Measurements from ENCODE around the gene ERC2.

ERC2 gene

DNA sequence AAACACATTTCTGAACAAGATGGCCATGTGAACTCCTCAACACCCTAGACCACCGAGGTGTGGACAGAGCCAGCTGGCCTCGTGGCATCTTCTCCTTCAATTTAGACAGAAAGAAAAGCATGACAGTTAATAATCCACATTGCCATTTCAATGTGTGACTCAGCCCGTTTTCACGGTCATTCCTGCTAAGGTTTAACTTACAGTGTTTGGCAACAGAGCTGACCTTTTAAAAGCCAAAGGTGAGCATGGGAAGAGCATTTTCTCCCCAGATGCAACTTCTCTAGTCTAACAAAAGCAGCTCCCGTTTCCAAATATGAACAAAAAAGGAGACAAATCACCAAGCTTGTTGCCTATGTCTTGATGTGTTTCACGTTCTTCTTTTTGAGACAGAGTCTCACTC lies 563.6 kb downstream of the ERC2 start:
- no peak for DNase-seq

DNA sequence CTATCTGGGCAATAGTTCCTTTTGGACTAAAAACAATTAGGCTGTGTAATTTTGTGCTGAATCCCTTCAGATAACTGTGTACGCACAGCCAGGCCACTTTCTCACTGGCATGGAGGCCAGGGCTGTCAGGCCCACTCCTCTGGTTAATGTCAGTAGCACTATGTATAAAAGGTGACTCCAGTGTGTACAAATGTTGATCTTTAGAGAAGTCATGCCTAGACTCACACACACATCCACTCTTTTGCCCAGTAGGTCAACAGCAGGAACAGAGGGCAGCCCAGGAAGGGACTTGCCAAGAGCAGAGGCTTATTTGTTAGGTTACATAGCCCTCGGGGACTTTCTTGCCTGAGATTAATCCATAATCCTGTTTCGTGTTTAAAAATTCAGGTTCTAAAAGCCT lies 564.6 kb downstream of the ERC2 start:
- DNase-seq, result no peak

DNA sequence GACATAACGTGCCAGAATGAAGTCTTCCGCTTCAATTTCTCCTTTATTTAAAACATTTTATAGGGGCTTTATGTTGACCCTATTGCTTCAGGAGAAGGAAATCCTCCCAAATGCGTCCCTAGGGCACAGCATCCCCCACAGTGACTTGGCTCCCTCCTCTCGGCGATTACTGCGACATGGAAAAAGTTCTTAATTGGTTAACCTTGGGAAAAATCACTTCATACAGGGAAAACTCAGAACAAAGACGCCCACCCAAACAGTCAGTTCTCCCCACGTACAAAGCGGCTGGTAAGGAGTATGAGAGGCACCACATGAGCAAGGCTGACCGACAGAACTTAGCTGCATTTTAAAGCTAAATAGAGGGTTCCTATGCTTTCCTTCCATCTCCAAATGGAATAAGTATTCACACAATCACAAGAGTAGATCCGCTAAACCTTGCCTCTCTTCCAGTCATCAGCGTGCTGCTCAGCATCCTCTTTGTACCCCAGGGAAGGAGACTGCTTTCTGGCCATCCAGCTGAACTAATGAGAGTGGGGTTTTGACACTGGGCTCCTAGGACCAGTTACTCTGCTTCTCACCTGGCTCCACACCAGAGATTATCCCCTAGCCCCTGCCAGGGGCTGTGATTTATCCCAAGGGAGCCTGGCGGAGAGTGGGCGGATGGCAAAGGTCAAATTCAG lies 565.9 kb downstream of the ERC2 start:
- no peak for DNase-seq

DNA sequence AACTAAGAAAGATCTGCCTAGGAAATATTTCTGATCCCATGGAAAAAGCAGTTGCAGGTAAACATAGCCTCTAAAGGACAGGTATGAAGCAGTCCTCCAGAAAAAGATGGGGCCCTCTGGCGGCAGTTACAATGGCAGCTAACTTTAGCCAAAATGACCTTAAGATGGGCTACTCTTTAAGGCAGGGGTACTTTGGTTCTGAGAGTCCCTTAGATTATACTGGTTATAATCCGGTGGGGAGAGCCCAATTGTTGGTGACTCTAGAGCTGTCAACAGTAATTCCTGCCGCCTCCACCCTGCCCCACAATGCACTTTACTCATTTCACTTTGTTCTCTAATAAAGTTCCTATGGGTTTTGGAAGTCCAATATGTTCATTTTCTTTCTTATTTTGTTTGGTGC lies 568.4 kb downstream of the ERC2 start:
- DNase-seq, result no peak

DNA sequence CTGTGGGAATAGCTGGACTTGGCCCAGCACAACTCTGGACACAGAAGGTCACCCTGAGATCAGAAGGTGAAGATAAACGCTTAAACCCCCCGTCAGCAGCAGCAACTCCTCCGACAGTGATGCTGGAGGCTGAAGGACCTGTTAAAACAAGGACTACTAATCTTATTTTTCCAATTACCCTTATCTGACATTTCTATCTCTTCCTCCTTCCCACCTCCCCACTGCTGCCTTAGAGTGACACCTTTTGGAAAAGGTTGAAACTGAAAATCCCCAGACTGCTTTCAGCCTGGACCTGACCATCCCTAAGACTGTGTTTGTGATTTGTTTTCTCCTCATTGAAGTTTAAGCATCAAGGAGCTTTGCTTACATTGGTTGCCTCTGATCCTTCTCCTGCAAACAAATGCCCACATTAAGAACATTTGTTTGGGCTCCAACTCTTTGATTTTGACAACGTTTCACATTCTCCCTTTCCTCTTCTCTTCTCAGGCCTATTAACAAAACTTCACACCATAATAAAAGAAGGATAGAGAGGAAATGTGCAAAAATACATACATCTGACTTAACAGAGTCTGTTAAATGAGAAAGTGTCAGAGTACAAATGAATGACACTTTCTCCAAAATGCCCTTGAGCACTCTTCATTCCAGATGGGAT lies 570.6 kb downstream of the ERC2 start:
- DNase-seq, result no peak

DNA sequence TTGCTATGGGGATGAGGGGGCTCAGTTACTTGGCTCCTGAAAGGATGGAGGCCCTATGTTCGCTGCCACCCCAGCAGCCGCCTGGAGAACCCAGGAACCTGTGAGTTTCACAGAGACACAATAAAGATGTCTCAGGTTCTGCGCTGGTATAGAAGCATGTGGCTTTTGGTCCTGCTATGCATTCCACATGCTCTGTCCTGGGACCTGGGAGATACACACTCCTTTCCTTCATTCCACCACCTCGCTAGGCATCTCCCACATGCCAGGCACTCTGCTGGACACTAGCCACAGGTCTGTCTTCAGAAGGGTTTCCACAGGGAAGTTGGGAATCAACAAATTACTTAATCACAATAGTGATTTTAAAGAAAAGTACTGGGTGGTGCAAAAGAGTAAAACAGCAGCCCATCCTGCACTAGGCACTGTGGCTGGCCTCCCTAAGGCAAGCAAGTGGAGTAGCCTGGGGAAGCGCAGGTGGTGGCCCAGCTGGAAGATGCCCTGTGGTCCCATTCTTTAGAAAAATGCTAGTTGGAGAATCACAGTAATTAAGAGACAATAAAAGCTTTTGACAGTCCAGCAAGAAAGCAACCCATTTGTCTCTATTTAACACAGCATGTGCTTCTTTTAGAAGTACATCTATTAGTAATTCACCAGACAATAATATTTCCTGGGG lies 572.2 kb downstream of the ERC2 start:
- no peak for DNase-seq

DNA sequence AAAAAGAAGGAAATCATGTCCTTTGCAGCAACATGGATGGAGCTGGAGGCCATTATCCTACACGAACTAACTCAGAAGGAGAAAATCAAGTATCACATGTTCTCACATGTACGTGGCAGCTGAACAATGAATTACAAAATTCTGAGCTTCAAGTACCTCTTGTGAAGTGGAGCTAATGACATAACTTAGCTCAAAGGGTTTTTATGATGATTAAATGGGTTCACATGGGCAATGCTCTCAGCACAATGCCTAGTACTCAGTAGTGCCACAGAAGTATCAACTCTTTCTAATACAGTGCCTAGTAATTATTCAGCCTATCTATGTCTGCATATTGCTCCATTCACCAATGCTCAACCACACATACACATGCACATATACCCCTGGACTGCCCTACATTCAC lies 573.7 kb downstream of the ERC2 start:
- DNase-seq, result no peak

DNA sequence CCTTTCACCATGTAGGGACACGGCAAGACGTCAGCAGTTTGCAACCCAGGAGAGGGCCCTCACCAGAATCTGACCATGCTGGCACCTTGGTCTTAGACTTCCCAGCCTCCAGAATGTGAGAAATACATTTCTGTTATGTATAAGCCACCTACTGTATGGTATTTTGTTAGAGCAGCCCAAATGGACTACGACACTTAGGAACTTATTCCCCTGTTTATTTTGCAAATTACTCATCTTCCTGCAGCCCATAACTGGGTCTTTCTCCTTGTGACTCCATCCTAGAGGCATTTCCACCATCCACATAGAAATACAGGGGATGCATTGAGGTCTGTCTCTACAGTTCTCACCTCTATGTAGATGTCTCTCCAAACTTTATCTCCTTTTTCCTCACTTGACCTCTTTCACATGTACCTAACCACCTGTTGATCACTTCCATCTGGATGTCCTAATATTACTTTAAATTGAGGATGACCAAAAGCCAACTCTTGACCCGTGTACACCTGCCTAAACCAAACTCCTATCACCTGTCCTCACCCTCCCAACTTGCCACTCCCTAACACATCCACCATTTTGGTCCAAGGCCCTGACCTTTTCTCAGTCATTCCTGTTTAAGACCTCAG lies 575.1 kb downstream of the ERC2 start:
- DNase-seq, result no peak

DNA sequence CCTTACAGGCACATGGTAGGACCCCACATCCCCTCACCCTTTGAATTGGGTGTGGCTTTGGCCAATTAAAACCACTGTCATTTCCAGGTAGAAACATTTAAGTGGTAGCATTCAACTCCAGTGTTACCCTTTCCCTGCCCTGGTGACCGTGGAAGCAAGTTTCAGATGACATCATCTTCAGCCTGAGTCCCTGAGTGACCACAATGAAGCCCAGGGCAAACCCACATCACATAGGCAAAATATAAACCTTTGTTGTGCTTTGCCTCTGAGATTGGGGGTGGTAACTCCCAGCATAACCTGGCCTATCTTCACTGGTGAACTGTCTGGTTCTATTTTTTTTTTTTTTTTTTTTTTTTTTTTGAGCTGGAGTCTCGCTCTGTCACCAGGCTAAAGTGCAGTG lies 577.2 kb downstream of the ERC2 start:
- no peak for DNase-seq

DNA sequence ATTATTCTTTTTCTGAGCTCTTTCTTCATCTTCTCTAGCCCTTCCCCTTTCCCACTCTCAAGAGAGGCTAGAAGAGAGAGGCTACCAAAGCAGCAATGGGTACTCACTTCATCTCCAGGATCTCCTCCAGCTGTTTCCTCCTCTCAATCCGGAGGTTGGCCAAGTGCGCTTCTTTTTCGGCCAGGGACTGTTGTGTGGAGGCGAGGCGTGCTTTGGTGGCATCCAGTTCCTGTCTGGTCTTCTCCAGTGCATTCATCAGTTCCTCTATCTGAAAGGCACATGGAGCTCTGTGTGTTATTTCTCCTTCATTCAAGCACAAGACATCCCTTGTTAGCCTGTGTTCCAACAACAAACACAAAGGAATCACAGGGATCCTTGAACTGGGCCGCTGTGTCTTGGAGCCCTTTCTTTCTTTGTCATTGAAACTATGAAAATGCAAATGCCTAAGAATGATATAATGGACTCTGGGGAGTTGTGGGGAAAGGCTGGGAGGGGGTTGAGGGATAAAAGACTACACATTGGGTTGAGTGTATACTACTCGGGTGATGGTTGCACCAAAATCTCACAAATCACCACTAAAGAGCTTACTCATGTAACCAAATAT lies 579.9 kb downstream of the ERC2 start:
- no peak for DNase-seq

DNA sequence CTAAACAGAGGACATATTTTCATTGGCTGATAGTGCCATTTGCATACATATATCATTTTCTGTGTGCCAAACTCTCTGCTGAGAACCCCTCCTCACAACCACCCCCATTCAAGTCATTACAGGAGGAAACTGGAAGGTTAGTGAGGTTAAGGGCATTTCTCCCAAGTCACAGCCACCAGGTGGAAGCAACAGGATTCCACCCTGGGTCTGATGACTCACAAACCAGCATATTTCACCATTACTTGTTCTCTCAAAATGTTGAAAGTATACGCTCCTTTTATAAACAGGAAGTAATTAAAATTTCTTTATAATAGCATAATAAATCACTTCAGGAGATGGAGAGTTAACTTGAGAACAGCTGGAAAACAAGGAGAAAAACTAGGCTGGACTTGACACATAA lies 582.5 kb downstream of the ERC2 start:
- DNase-seq, result no peak

DNA sequence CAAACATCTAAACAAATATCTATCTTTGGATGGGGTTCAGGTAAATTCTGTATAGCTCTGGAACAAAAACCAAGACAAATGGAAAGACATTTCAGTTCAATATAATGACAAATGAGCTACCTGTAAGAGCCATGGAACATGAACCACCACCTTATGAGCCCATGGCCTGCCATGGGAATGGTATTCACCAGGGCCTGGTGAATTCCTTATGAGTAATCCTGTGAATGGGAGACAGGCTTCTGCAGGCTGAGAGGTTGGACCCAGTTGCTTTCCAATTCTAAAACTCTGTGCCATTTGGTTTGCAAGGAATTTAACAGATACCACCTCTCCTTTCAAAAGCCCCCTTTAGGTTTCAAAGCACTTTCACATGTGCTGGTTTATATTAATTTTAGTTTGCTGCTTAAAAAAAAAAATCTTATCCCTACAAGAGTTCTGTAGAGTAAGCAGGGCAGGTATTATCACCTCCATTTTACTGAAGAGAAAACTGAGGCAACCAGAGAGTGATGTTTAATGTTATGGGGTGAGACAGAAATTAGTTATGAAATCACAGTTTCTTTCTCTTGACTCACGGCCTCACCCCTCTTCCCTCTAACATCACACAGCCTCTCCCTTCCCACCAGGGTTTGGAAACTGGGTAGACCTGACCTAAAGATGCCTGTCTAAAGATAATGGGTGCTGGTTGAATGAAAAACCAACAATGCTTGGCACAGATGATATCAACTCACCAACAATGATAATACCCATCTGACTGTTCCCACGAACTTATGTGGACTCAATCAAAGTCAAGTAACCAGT lies 583.6 kb downstream of the ERC2 start:
- DNase-seq, result no peak

DNA sequence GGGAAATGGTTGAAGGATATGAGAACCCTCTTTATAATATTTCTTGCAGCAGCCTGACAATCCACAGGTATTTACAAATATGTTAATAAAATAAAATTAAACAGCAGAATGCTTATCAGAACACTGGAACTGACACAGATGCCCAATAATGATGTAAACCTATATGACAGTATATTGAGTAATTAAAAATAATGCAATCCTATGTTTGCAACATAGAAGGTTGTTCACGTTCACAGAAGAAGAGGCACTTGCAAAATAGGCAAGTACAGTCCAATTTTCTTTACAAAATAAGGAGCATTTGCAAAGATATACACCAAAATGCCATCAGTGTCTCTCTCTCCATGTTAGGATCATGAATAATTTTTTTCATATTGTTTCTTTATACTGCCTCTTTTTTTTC lies 584.2 kb downstream of the ERC2 start:
- DNase-seq, result no peak

DNA sequence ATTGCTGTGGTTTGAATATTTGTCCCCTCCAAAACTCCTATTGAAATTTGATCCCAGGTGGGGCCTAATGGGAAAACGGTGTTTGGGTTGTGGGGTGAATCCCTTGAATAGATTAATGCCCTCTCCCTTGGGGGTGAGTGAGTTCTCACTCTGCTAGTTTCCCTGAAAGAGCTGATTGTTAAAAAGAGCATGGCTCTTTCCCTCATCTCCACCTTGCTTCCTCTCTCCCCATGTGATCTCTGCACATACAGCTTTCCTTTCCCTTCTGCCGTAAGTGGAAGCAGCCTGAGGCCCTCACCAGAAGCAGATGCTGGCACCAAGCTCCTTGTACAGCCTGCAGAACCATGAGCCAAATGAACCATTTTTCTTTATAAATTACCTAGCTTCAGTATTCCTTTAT lies 586.3 kb downstream of the ERC2 start:
- no peak for DNase-seq

DNA sequence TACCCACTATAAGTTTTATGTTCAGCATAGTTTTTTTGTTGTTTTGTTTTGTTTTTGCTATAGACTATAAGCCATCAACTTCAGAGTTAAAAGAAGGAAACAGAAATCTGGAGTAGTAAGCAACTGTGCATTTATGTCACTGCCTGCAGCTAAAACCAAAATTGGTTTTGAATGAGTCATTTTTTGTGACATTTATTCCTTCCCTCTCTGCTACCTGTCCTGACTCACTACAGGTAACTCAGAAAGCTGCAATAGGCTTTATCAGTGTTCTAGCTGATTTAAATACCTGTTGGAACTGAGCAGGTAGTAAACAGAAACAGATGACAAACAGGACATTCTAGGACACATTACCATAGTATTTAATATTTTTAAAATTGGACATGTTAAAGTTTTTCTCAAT lies 587.9 kb downstream of the ERC2 start:
- DNase-seq, result no peak

DNA sequence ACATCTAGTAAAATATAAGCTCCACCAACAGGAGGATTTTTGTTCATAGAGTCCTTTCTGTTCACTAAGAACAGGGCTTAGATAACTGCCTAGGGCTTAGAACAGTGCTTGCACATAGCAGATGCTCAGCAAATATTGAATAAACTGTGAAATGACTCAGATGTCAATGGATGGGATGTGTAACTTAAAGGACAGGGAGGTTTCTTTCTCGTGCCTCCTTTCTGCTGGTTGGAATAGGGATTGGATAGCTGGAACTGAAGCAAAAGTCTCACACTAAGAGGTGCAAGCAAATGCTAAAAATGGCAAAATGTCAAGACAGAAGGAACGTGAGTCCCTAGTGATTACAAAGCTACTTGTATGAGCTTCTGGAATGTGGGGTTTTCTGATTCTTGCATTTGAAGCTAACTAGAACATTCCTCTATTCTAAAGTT lies 588.4 kb downstream of the ERC2 start:
- no peak for DNase-seq

DNA sequence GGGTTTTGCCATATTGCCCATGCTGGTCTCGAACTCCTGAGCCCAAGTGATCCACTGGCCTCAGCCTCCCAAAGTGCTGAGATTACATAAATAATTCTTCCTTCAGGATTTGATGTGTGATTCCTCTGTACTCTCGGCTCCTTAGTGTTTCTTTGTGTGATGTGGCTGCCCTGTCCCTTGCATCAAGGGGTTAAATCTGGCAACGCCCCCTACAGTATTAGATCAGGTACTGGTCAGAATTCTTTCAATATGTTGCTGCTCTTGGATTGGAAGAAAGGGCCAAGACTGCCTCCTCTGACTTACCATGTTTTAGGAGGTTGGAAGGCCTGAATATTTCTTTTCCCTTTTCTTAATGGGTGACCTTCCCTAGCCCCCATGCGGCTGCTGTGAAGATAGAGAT lies 590.6 kb downstream of the ERC2 start:
- DNase-seq, result no peak

DNA sequence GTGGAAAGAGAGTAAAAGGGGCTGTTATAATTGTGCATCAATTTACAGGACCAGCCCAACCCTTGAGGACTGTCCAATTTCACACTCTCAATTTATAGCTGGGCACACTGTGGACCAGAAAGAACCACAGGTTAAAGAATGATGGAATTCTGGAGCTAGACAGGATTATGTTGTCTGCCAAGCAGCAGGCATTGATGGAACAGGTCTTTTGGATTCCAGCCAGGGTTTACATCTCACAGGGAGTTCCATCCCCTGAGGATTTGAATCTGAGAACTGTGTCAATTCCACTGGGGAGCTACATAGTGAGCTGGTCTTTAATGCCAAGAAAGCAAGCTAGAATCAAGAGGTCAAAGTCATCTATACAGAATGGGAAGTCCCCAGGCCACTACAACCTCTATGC lies 591.7 kb downstream of the ERC2 start:
- DNase-seq, result no peak

DNA sequence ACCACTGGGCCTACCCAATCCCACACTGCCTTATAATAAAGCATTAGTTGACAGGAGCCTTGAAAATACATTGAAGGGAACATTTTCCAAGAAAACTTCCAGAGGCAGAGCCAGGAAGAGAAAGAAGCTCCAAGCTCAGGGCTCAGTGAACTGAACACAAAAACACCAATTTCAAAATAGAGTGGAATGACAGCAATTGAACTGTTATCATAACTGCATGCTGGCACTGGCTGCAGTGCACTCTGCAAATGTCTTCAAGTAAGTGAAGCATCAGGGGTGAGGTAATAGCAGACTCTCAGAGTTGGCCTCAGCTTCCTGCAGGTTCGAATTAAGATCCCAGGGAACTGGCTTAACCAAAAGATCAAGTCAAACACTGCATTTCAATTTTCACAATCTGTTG lies 593.2 kb downstream of the ERC2 start:
- no peak for DNase-seq

DNA sequence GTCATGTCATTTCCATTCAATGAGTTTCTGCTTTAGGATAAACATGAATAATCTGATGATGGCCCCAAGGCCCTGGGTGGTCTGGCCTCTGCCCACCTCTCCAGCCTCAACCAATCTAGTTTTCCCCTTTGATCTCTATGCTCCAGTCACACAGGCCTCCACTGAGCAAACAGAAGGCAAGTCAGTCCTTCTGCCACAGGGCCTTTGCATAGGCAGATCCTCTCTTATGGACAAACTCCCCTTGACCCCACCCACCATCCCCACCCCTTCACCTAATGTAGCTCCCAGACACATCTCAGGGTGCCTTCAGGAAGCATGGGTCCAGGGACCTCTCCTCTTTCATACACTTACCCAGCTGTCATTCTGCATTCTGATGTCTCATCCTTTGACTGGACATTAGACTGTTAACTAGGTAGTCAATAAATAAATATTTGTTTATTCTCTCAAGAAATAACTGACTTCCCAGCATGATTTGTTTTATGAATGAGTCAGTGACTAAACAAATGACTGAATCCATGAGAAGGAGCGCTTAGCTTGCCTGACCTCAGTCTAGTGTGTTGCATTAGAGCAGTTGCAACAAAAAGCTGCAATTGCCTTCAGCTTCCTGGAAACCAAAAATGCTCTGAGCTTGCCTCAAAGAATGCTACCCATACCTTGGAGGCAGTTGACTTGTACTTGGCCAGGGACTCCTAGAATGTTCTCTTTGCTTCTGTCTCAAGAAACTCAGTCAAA lies 594.6 kb downstream of the ERC2 start:
- no peak for DNase-seq

DNA sequence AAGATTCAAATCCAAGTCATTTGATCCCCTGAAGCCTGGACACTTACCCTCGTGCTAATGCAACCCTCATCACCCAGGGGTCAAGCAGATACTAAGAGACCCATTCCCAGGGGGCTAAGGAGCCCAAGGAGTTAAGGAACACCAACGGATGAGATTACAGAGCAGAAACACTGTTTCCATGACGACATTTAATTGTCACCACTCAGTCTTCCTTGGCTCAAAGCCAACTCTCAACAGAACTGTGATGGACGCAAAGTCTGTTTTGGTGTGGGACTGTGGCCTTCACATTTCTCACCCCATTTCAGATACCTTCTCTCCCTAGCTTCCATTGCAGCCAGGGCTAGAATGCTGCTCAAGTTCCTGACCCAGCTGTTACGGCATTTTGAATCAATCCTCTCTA lies 597.7 kb downstream of the ERC2 start:
- DNase-seq, result no peak

DNA sequence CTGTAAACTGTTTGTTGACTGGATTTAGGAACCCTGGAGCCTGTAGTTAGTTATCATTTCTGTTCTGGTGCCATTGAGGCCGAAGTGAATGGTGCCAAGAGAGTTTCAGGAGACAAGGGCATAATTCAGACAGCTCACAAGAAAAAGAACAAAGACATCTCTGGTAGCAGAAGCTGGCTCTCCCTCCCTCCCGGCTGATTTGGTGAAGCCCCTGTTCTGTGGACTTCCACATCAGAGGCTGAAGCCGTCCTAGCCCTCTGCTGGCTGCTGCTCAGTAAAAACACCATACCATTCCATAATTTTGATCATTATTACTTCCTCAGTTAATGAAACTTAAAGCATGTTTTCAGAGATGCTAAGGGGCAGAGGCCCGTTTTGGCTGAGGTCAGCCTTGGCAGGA lies 599.9 kb downstream of the ERC2 start:
- DNase-seq, result no peak
